Parathyroid adenoma (tissue), 2 donors: Measurements from ENCODE around the gene OR2B2.
"Not testable (repeated sequence)": the region's sequence is repeated elsewhere in the genome, so short reads cannot be mapped to it uniquely, and the experiment has no call there.

ENCODE experiments used
- H2AFZ ChIP-seq: fragments of 300-600 bp; sonication (generic); one replicate; pipeline ENCODE4 v1.7.0; 2017; ENCODE audit warnings: antibody characterized with exemption, mild to moderate bottlenecking
- H3K27ac ChIP-seq: fragments of 300-600 bp; sonication (generic); one replicate; pipeline ENCODE4 v1.7.0; 2017
- H3K27me3 ChIP-seq: fragments of 300-600 bp; sonication (generic); one replicate; pipeline ENCODE4 v1.7.0; 2017; ENCODE audit warnings: low read length; ENCODE audit not compliant: control insufficient read depth, insufficient read depth
- H3K36me3 ChIP-seq: fragments of 300-600 bp; sonication (generic); one replicate; pipeline ENCODE4 v1.7.0; 2017; ENCODE audit warnings: low read length; ENCODE audit not compliant: control insufficient read depth, insufficient read depth
- H3K4me1 ChIP-seq: fragments of 300-600 bp; sonication (generic); one replicate; pipeline ENCODE4 v1.7.0; 2017; ENCODE audit warnings: control low read depth
- H3K4me2 ChIP-seq: fragments of 300-600 bp; sonication (generic); one replicate; pipeline ENCODE4 v1.7.0; 2017; ENCODE audit warnings: low read length
- H3K4me3 ChIP-seq: fragments of 300-600 bp; sonication (generic); one replicate; pipeline ENCODE4 v1.7.0; 2017; ENCODE audit warnings: low read depth, low read length
- H3K79me2 ChIP-seq: fragments of 300-600 bp; sonication (generic); one replicate; pipeline ENCODE4 v1.7.0; 2017; ENCODE audit warnings: control low read depth
- H3K9ac ChIP-seq: fragments of 300-600 bp; sonication (generic); one replicate; pipeline ENCODE4 v1.7.0; 2017; ENCODE audit warnings: mild to moderate bottlenecking
- H3K9me3 ChIP-seq: fragments of 300-600 bp; sonication (generic); one replicate; pipeline ENCODE4 v1.7.0; 2017; ENCODE audit warnings: low read length; ENCODE audit not compliant: control insufficient read depth
- CTCF ChIP-seq: fragments of 300-600 bp; sonication (generic); IDR thresholded peaks from one replicate; pipeline ENCODE4 v1.7.0; 2017; ENCODE audit warnings: antibody characterized with exemption, mild to moderate bottlenecking
- donor health status: primary hyperparathyroidism.

OR2B2 gene

GRCh38 chr6:27908017-27908416 lies 4.2 kb downstream of the OR2B2 start:
- Histone ChIP-seq H3K27ac (no peak overlapping the region), H3K36me3 (no peaks in the 10 kb centered on the region), H3K4me3 (no peak overlapping the region), H3K9ac (no peak overlapping the region), H2AFZ (no peak overlapping the region), H3K79me2 (no peaks in the 10 kb centered on the region), H3K27me3 (no peaks in the 10 kb centered on the region), H3K4me1 (no peaks in the 10 kb centered on the region), H3K9me3 (no peaks in the 10 kb centered on the region), H3K4me2 (no peak overlapping the region)
- no peak for TF ChIP-seq CTCF

GRCh38 chr6:27902335-27903314 lies 9.6 kb downstream of the OR2B2 start:
- Histone ChIP-seq H3K36me3 (no peaks in the 10 kb centered on the region), H3K4me1 (no peaks in the 10 kb centered on the region), H3K4me2 (peak overlapping the region; percentile 73), H3K4me3 (peak overlapping the region; percentile 87), H3K79me2 (no peaks in the 10 kb centered on the region), H2AFZ (peak overlapping the region; percentile 91), H3K9ac (no peak overlapping the region), H3K27me3 (peaks cover 3% of the 10 kb centered on the region), H3K27ac (peak overlapping the region; percentile 76), H3K9me3 (no peaks in the 10 kb centered on the region)
- no peak for TF ChIP-seq CTCF

GRCh38 chr6:27901801-27902200 lies 10.4 kb downstream of the OR2B2 start:
- no peak overlapping the region for H2AFZ ChIP-seq
- H3K27ac ChIP-seq = no peak overlapping the region
- H3K4me3 ChIP-seq = no peak overlapping the region
- no peaks in the 10 kb centered on the region for H3K4me1 ChIP-seq
- H3K9me3 ChIP-seq = no peaks in the 10 kb centered on the region
- no peaks in the 10 kb centered on the region for H3K36me3 ChIP-seq
- H3K27me3 ChIP-seq = peaks cover 3% of the 10 kb centered on the region
- H3K4me2 ChIP-seq = no peak overlapping the region
- no peaks in the 10 kb centered on the region for H3K79me2 ChIP-seq
- no peak overlapping the region for H3K9ac ChIP-seq
- TF ChIP-seq CTCF = no peak

- not testable (repeated sequence) for H3K9me3 ChIP-seq, H3K27me3 ChIP-seq, H3K36me3 ChIP-seq, H3K9ac ChIP-seq, H3K4me2 ChIP-seq, H3K4me1 ChIP-seq, H3K27ac ChIP-seq, H3K79me2 ChIP-seq, H3K4me3 ChIP-seq, H2AFZ ChIP-seq
Measured at GRCh38 chr6:27900197-27900596, 12.0 kb downstream of the OR2B2 start.

- Histone ChIP-seq H3K79me2 (no peaks in the 10 kb centered on the region), H3K4me1 (no peaks in the 10 kb centered on the region), H3K4me3 (no peak overlapping the region), H3K36me3 (no peaks in the 10 kb centered on the region), H3K27me3 (peaks cover 3% of the 10 kb centered on the region), H2AFZ (no peak overlapping the region), H3K27ac (no peak overlapping the region), H3K9ac (no peak overlapping the region), H3K9me3 (no peaks in the 10 kb centered on the region), H3K4me2 (no peak overlapping the region)
- TF ChIP-seq CTCF = no peak
Measured at GRCh38 chr6:27899543-27899942, 12.7 kb downstream of the OR2B2 start.
